Esophagus muscularis mucosa (tissue), 4 donors: ENCODE results near the gene OR3A3. TPM values are rescaled to one million over a fixed set of nuclear protein-coding genes. Genes with fewer than 3 reads are reported as not detected.
"Not testable (repeated sequence)": the region's sequence is repeated elsewhere in the genome, so short reads cannot be mapped to it uniquely, and the experiment has no call there.

ENCODE experiments used
- DNase-seq: peaks from one replicate; pipeline ENCODE4 v3.0.0-alpha.2; 2017; ENCODE audit errors: extremely low spot score
- H3K27ac ChIP-seq, 4 donors: fragments of 200-600 bp; sonication (generic); replicated peaks in 1 of 4; 1 replicate in 3 of 4; 2 replicates in 1 of 4; pipeline ENCODE4 v1.5.1; 2016 to 2019; ENCODE audit warnings: mild to moderate bottlenecking in 1 of 4
- H3K27me3 ChIP-seq, 4 donors: fragments of 200-600 bp; sonication (generic); one replicate each; pipeline versions ENCODE4 v1.5.1 to v1.6.0; 2016 to 2019
- H3K36me3 ChIP-seq, 4 donors: fragments of 200-600 bp; sonication (generic); one replicate each; pipeline ENCODE4 v1.5.1; 2016 to 2019
- H3K4me1 ChIP-seq, 4 donors: fragments of 200-600 bp; sonication (generic); one replicate each; pipeline ENCODE4 v1.5.1; 2016 to 2019
- H3K4me3 ChIP-seq, 4 donors: fragments of 200-600 bp; sonication (generic); 1 replicate in 2 of 4; 2 replicates in 2 of 4; pipeline ENCODE4 v1.5.1; 2016 to 2019; ENCODE audit warnings: mild to moderate bottlenecking in 4 of 4, moderate library complexity in 1 of 4
- H3K9me3 ChIP-seq, 4 donors: fragments of 200-600 bp; sonication (generic); 1 replicate in 3 of 4; 2 replicates in 1 of 4; pipeline ENCODE4 v1.5.1; 2016 to 2019
- EP300 ChIP-seq: sonication (generic); formaldehyde crosslinking; IDR thresholded peaks from one replicate; pipeline ENCODE4 v1.6.1; 2017; ENCODE audit warnings: antibody characterized with exemption
- POLR2A ChIP-seq: fragments of 450-650 bp; IDR thresholded peaks from one replicate; pipeline ENCODE4 v1.6.1; 2017; ENCODE audit warnings: antibody characterized with exemption, moderate library complexity, mild to moderate bottlenecking, low read depth
- POLR2AphosphoS5 ChIP-seq, 2 donors: sonication (generic); formaldehyde crosslinking; IDR thresholded peaks; one replicate each; pipeline ENCODE4 v1.6.1; 2017; ENCODE audit warnings: antibody characterized with exemption in 2 of 2
- WGBS: methylation state at CpG from one replicate; pipeline ENCODE4 v1.1.5; 2018; 5-methylcytosine and 5-hydroxymethylcytosine counted together
- intact Hi-C: fragments of 100-400 bp; cut with DNase I; formaldehyde crosslinking; loops from one replicate; pipeline ENCODE4 v1.15.1; 2023
- total RNA-seq, 4 donors: library from RNA; depleted of rRNA; stranded (reverse); fragments of >200 nt; gene quantifications; one replicate each; pipeline versions ENCODE4 v1.1.0 to v1.2.1, GENCODE V29; 2016
- TF ChIP-seq, protein P1 (sequence below), 3 experiments: fragments of 200-600 bp in 2 of 3; fragments of 450-650 bp in 1 of 3; sonication (generic) in 2 of 3; IDR thresholded peaks; one replicate each; pipeline ENCODE4 v1.5.1; 2017 to 2019; ENCODE audit warnings: antibody characterized with exemption in 3 of 3, mild to moderate bottlenecking in 2 of 3, moderate library complexity in 1 of 3

Gene OR3A3
- total RNA-seq, result not detected

DNA sequence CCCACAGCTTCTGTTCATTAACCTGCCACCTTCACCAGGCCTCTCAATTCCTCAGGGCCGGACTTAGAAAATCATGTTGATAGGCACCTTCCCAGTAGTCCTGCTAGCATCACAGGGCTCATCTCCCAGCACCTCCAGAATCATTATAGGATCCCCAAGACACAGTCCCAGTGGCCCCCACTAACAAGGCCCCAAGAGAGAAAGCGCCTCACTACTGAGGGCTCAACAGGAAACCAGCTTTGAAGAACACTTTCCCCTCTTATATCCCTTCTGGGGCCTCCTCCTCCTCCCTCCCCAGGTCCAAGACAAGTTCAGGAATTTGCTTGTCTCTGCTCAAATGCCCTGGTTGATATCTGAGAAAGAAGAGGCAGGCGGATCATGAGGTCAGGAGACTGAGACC lies at the start of gene OR3A3:
Gene OR3A3, plus strand, starts transcription at position 301 of the 400 bp plus-strand sequence.
- TF ChIP-seq POLR2A (no peak), EP300 (no peak), POLR2AphosphoS5 (IDR thresholded peaks at IDR 0.05) (no peak)
- TF ChIP-seq, protein P1, sequence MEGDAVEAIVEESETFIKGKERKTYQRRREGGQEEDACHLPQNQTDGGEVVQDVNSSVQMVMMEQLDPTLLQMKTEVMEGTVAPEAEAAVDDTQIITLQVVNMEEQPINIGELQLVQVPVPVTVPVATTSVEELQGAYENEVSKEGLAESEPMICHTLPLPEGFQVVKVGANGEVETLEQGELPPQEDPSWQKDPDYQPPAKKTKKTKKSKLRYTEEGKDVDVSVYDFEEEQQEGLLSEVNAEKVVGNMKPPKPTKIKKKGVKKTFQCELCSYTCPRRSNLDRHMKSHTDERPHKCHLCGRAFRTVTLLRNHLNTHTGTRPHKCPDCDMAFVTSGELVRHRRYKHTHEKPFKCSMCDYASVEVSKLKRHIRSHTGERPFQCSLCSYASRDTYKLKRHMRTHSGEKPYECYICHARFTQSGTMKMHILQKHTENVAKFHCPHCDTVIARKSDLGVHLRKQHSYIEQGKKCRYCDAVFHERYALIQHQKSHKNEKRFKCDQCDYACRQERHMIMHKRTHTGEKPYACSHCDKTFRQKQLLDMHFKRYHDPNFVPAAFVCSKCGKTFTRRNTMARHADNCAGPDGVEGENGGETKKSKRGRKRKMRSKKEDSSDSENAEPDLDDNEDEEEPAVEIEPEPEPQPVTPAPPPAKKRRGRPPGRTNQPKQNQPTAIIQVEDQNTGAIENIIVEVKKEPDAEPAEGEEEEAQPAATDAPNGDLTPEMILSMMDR (IDR thresholded peaks at IDR 0.05), result no peak
- H3K4me3 ChIP-seq, result no peak within 1 kb of the TSS
- H3K9me3 ChIP-seq, result peaks cover 0 to 28% (median 17%) of the 10 kb centered on the region in 4 donors
- no peak for DNase-seq
- no peak within 1 kb of the TSS for H3K27ac ChIP-seq
- H3K36me3 ChIP-seq, result no peaks in the 10 kb centered on the region
- no peaks in the 10 kb centered on the region for H3K27me3 ChIP-seq
- WGBS, result 70% methylated on average over 3 of the region's 3 CpGs
- intact Hi-C loops, result no loop called here
- H3K4me1 ChIP-seq, result no peaks in the 10 kb centered on the region

DNA sequence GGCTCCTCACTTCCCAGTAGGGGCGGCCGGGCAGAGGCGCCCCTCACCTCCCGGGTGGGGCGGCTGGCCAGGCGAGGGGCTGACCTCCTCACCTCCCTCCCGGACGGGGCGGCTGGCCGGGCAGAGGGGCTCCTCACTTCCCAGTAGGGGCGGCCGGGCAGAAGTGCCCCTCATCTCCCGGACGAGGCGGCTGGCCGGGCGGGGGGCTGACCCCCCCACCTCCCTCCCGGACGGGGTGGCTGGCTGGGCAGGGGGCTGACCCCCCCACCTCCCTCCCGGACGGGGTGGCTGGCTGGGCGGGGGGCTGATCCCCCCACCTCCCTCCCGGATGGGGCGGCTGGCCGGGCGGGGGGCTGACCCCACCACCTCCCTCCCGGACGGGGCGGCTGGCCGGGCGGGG lies 40.0 kb upstream of the OR3A3 start:
- intact Hi-C loops, H3K27me3 ChIP-seq, H3K27ac ChIP-seq, H3K4me3 ChIP-seq, H3K36me3 ChIP-seq, DNase-seq, H3K4me1 ChIP-seq: not testable (repeated sequence)
- peaks cover 0 to 12% (median 0%) of the 10 kb centered on the region in 4 donors for H3K9me3 ChIP-seq
- no CpG with 5 or more reads among the region's 31 CpGs for WGBS

DNA sequence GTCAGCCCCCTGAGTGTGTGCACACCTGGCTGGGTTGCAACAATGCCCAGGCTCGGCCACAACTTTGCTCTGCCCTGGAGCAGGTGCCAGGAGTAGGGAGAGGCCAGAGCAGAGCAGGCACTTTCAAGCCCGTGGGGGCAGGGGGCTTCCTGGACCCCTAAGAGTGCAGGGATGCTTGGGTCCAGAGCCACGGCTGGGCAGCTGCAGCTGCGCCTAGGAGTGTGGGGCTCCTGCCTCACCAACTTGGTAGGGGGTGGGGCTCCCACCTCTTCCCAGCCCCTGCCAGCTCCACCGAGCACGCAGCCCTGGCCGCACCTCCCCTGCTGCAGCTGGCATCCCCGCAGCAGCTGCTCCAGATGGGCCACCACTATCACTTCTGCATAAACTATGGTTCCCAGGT lies 32.8 kb upstream of the OR3A3 start:
- peaks cover 0 to 9% (median 0%) of the 10 kb centered on the region in 4 donors for H3K27me3 ChIP-seq
- no peaks in the 10 kb centered on the region for H3K4me1 ChIP-seq
- no peak overlapping the region for H3K27ac ChIP-seq
- no peak for DNase-seq
- H3K4me3 ChIP-seq, result no peak overlapping the region
- peaks cover 0 to 12% (median 0%) of the 10 kb centered on the region in 4 donors for H3K9me3 ChIP-seq
- 51% methylated on average over 6 of the region's 8 CpGs for WGBS
- intact Hi-C loops, result no loop called here
- no peak for TF ChIP-seq POLR2AphosphoS5 (IDR thresholded peaks at IDR 0.05)
- TF ChIP-seq POLR2A, result no peak
- no peak for TF ChIP-seq EP300
- TF ChIP-seq, protein P1 (IDR thresholded peaks at IDR 0.05), result no peak
- no peaks in the 10 kb centered on the region for H3K36me3 ChIP-seq

DNA sequence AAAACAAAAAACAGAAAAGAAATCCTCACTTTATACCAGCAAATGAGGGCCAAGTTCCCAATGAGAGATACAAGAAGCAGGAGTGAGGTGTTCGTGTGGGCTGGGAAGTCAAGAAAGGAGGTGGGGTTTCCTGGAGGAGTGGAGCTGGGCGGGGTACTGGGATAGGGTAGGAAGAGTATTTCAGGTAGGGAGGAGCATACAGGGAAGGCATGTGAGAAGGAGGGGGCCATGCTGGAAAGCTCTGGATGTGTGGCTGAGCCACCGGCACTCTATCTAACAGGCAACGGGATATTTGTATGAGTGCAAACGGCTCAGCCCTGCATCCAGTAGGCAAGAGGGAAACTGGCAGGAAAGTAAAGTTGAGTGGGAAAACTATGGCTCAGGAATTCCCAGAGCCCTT lies 29.2 kb upstream of the OR3A3 start:
- WGBS, result 71% methylated on average over 5 of the region's 5 CpGs
- intact Hi-C loops, result no loop called here
- Histone ChIP-seq H3K27ac (no peak overlapping the region), H3K9me3 (no peaks in the 10 kb centered on the region), H3K27me3 (peaks cover 0 to 37% (median 12%) of the 10 kb centered on the region in 4 donors), H3K4me3 (no peak overlapping the region), H3K4me1 (no peaks in the 10 kb centered on the region), H3K36me3 (no peaks in the 10 kb centered on the region)
- DNase-seq, result no peak
- TF ChIP-seq EP300 (no peak), POLR2AphosphoS5 (IDR thresholded peaks at IDR 0.05) (no peak), POLR2A (no peak)
- TF ChIP-seq, protein P1 (IDR thresholded peaks at IDR 0.05), result no peak

DNA sequence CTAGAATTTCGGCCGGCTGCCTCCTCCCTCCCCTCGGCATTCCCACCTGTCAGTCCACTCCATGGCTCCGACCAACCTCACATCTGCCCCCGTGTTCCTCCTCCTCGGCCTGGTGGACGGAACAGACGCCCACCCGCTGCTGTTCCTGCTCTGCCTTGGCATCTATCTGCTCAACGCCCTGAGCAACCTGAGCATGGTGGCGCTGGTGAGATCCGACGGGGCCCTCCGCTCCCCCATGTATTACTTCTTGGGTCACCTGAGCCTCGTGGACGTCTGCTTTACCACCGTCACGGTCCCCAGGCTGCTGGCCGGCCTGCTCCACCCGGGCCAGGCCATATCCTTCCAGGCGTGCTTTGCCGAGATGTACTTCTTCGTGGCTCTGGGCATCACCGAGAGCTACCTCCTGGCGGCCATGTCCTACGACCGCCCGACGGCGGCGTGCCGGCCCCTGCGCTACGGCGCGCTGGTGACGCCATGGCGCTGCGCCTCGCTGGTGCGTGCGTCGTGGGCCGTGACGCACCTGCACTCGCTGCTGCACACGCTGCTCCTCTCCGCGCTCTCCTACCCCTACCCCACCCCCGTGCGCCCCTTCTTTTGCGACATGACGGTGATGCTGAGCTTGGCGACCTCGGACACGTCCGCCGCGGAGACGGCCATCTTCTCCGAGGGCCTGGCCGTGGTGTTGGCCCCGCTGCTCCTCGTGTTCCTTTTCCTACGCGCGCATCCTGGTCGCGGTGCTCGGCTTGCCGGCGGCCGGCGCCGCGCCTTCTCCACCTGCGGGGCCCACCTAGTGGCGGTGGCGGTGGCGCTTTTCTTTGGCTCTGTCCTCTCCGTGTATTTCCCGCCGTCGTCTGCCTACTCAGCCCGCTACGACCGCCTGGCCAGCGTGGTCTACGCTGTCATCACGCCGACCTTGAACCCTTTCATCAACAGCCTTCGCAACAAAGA lies 25.0 kb upstream of the OR3A3 start, which contains the start of gene OR3A2:
Gene OR3A2, minus strand, starts transcription at position 440 of the 948 bp plus-strand sequence.
- Histone ChIP-seq H3K36me3 (no peaks in the 10 kb centered on the region), H3K4me3 (peak within 1 kb of the TSS in 2 of 4 donors; percentile 16 to 18), H3K4me1 (no peaks in the 10 kb centered on the region), H3K9me3 (no peaks in the 10 kb centered on the region), H3K27ac (no peak within 1 kb of the TSS), H3K27me3 (peaks cover 0 to 35% (median 12%) of the 10 kb centered on the region in 4 donors)
- TF ChIP-seq POLR2AphosphoS5 (IDR thresholded peaks at IDR 0.05) (no peak), POLR2A (no peak), EP300 (no peak)
- TF ChIP-seq, protein P1 (IDR thresholded peaks at IDR 0.05), result no peak
- 45% methylated on average over 55 of the region's 92 CpGs for WGBS
- intact Hi-C loops, result no loop called here
- no peak for DNase-seq
